ENCODE results near the gene CYSLTR2. TPM values are rescaled to one million over a fixed set of nuclear protein-coding genes. Genes with fewer than 3 reads are reported as not detected.
A peak's percentile ranks its signal among the peaks of the same experiment; 100 is the strongest.

CYSLTR2 gene
- total and polyA plus RNA-seq, 2 of the 8 experiments (the other 6 are each of a cell fraction or from before 2014, with no cell fraction given): not detected

- no peak overlapping the region for H4K8ac ChIP-seq (ENCODE audit: extremely low read depth, insufficient read depth, low read length)
- H4K91ac ChIP-seq (replicated peaks; ENCODE audit: insufficient read length, low read length): no peak overlapping the region
- TF ChIP-seq JUN (IDR thresholded peaks at IDR 0.05; ENCODE audit: low read depth, low read length): no peak
- no peak for TF ChIP-seq EP300 (IDR thresholded peaks at IDR 0.05; ENCODE audit: borderline replicate concordance in 1 of 2, low read depth in 2 of 2, low read length in 2 of 2)
- peak; percentile 6 to 31; a peak in 2 of 4 replicates for TF ChIP-seq RAD21 (IDR thresholded peaks at IDR 0.05 in 1 of 2, conservative IDR thresholded peaks at IDR 0.05 in 1 of 2; ENCODE audit: low read depth in 2 of 2, low read length in 2 of 2)
- H2BK120ac ChIP-seq (replicated peaks; ENCODE audit: low read depth, low read length): no peak overlapping the region
- no peaks in the 10 kb centered on the region for H3K79me1 ChIP-seq (ENCODE audit: low read depth, low read length)
- FAIRE-seq (no peak), DNase-seq (ENCODE audit: low read depth in 1 of 2, low spot score in 2 of 2) (no peak)
- H3K4me2 ChIP-seq (ENCODE audit: insufficient read depth in 1 of 2, low read depth in 2 of 2, low read length in 2 of 2): no peak overlapping the region
- H3K18ac ChIP-seq (ENCODE audit: extremely low read depth, low read length): no peak overlapping the region
- ChIA-PET CTCF (ENCODE audit: partially characterized antibody) (interaction anchor here (1.0 kb wide), 1 partner anchor 33 kb away, joined by 3 read pairs; no protein-coding TSS in a partner anchor), POLR2A (ENCODE audit: partially characterized antibody) (no interaction called here)
- no peak overlapping the region for H3K4me3 ChIP-seq (ENCODE audit: extremely low read depth in 1 of 4, insufficient read depth in 2 of 4, low read depth in 3 of 4, low read length in 4 of 4)
- H3K36me3 ChIP-seq (ENCODE audit: control insufficient read depth in 2 of 4, insufficient read depth in 4 of 4, low read length in 3 of 4): no peaks in the 10 kb centered on the region
- H2BK15ac ChIP-seq (ENCODE audit: low read length): no peak overlapping the region
- H3K14ac ChIP-seq (ENCODE audit: insufficient read length): no peak overlapping the region
- H4K5ac ChIP-seq (ENCODE audit: insufficient read length, low read depth, low read length): no peak overlapping the region
- H3K27me3 ChIP-seq (replicated peaks in 1 of 4; ENCODE audit: control insufficient read depth in 3 of 4, extremely low read depth in 1 of 4, insufficient read depth in 3 of 4, low read length in 3 of 4): no peaks in the 10 kb centered on the region
- no peak overlapping the region for H2BK5ac ChIP-seq (ENCODE audit: low read depth, low read length)
- no peak overlapping the region for H2BK20ac ChIP-seq (ENCODE audit: low read length)
- H4K20me1 ChIP-seq (replicated peaks in 1 of 2; ENCODE audit: control insufficient read depth in 1 of 2, insufficient read depth in 2 of 2, low read length in 2 of 2): no peaks in the 10 kb centered on the region
- H3K9ac ChIP-seq (replicated peaks in 1 of 4; ENCODE audit: extremely low read depth in 1 of 4, low read depth in 3 of 4, low read length in 3 of 4): no peak overlapping the region
- H3K23me2 ChIP-seq (ENCODE audit: low read depth, low read length): no peaks in the 10 kb centered on the region; the same call in 1 of the 2 replicates
- no peak overlapping the region for H2AK5ac ChIP-seq (ENCODE audit: low read depth, low read length)
- no peak overlapping the region for H3K27ac ChIP-seq (ENCODE audit: low read depth, low read length)
- H3K56ac ChIP-seq (replicated peaks; ENCODE audit: insufficient read length, low read depth, low read length): no peak overlapping the region
- H3K9me3 ChIP-seq (ENCODE audit: insufficient read depth in 2 of 2, low read depth in 1 of 2, low read length in 1 of 2): 0 out of 4 replicates have a peak, but pooled peaks cover 0 to 2% of the 10 kb centered on the region in 2 experiments
- H2AFZ ChIP-seq (ENCODE audit: low read length): no peak overlapping the region
- no peak overlapping the region for H2BK12ac ChIP-seq (ENCODE audit: low read depth, low read length)
- H3K23ac ChIP-seq (ENCODE audit: insufficient read length): no peak overlapping the region
- no peaks in the 10 kb centered on the region for H3K79me2 ChIP-seq (ENCODE audit: control insufficient read depth in 1 of 2, insufficient read depth in 2 of 2, low read length in 2 of 2)
- no peaks in the 10 kb centered on the region for H3K4me1 ChIP-seq (replicated peaks in 1 of 4; ENCODE audit: control insufficient read depth in 3 of 4, insufficient read depth in 4 of 4, low read length in 3 of 4)
- no peak overlapping the region for H3K4ac ChIP-seq (replicated peaks; ENCODE audit: insufficient read length, low read depth, low read length)
- 85% methylated on average over 1 of the region's 1 CpG; no CpG with 5 or more reads in 1 of the 2 experiments for WGBS, 2 experiments (ENCODE audit: extremely low coverage in 1 of 2, insufficient coverage in 1 of 2, insufficient read length in 1 of 2, insufficient replicate concordance in 2 of 2, low coverage in 1 of 2, low lambda C conversion rate in 2 of 2, missing lambda C conversion rate in 1 of 2)
These were observed 10.6 kb upstream of the CYSLTR2 start for GRCh38 chr13:48643159-48643558.
